ENCODE measurements around the gene PCBP3.

The PCBP3 gene

DNA sequence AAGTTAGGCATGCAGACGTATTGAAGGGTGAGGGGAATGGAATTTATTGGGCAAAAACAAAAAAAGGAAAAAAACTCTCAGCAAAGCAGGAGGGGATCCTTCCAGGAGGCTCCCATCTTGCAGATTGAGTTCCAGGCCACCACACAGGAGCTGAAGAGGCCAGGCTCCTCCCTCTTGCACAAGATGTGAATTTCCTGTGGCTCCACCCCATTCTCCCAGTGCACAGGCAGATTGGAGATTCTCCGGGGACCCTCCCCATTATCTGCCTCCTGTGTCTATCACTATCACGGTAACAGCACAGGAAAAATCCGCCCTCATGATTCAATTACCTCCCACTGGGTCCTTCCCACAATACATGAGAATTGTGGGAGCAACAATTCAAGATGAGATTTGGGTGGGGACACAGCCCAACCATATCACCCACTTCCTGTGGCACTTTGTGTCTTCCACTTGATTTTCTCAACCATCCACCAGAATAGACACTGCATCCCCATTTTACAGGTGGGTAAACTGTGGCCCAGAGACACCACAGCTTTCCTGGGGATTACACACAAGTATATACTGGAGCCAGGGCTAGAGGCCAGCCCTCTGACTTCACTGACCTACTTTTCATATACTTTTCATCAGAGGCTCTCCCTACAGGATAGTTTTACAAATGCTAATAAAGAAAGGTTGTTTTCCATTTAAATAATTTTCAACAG is 319.2 kb downstream of the PCBP3 start:
- TF ChIP-seq, protein P1, sequence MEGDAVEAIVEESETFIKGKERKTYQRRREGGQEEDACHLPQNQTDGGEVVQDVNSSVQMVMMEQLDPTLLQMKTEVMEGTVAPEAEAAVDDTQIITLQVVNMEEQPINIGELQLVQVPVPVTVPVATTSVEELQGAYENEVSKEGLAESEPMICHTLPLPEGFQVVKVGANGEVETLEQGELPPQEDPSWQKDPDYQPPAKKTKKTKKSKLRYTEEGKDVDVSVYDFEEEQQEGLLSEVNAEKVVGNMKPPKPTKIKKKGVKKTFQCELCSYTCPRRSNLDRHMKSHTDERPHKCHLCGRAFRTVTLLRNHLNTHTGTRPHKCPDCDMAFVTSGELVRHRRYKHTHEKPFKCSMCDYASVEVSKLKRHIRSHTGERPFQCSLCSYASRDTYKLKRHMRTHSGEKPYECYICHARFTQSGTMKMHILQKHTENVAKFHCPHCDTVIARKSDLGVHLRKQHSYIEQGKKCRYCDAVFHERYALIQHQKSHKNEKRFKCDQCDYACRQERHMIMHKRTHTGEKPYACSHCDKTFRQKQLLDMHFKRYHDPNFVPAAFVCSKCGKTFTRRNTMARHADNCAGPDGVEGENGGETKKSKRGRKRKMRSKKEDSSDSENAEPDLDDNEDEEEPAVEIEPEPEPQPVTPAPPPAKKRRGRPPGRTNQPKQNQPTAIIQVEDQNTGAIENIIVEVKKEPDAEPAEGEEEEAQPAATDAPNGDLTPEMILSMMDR (IDR thresholded peaks at IDR 0.05; ENCODE audit: extremely low read depth, missing control alignments): no peak
- no peak for DNase-seq (ENCODE audit: low spot score)

DNA sequence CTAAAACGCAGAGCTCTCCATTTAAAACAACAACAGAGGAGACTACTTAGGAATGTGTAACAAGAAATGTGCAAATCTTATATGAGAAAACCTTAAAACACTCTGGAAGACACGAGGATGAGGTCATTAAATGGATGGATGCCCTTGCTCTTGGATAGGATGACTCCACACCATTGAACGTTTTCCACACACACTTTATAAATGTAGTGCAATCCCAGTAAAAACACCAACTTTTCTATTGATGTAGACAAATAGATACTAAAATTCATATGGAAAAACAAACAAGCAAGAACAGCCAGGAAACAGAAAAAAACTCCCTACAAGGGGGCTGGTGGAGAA is 319.7 kb downstream of the PCBP3 start:
- TF ChIP-seq, protein P1 (IDR thresholded peaks at IDR 0.05; ENCODE audit: extremely low read depth, missing control alignments): no peak
- no peak for DNase-seq (ENCODE audit: low spot score)

DNA sequence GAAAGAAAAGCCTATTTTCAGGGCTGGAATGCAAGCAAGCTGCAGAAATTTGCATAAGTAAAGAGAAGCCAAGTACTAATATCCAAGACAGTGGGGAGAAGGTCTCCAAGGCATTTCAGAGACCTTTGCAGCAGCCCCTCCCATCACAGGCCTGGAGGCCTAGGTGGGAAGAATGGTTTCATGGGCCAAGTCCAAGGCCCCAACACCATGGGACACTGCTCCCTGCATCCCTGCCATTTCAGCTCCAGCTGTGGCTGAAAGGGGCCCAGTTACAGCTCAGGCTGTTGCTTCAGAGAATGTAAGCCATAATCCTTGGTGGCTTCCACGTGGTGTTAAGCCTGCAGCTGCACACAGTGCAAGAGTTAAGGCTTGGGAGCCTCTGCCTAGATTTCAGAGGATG is 321.1 kb downstream of the PCBP3 start:
- DNase-seq (ENCODE audit: low spot score): no peak
- TF ChIP-seq, protein P1 (IDR thresholded peaks at IDR 0.05; ENCODE audit: extremely low read depth, missing control alignments): no peak

DNA sequence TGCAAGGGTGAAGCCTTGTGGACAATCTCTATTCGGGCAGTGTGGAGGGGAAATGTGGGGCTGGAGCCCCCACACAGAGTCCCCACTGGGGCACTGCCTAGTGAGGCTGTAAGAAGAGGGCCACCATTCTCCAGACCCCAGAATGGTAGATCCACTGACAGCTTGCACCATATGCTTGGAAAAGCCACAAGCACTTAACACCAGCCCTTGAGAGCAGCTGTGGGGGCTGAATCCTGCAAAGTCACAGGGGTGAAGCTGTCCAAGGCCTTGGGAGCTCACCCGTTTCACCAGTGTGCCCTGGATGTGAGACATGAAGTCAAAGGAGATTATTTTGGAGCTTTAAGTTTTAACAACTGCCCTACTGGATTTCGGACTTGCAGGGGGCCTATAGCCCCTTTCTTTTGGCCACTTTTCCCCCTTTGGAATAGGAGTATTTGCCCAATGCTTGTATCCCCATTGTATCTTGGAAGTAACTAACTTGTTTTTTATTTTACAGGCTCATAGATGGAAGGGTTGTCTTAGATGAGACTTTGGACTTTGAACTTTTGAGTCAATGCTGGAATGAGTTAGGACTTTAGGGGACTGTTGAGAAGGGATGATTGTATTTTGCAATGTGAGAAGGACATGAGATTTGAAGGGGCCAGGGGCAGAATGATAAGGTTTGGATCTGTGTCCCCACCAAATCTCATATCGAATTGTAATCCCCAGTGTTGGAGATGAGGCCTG is 321.7 kb downstream of the PCBP3 start:
- TF ChIP-seq, protein P1 (IDR thresholded peaks at IDR 0.05; ENCODE audit: extremely low read depth, missing control alignments): no peak
- no peak for DNase-seq (ENCODE audit: low spot score)

DNA sequence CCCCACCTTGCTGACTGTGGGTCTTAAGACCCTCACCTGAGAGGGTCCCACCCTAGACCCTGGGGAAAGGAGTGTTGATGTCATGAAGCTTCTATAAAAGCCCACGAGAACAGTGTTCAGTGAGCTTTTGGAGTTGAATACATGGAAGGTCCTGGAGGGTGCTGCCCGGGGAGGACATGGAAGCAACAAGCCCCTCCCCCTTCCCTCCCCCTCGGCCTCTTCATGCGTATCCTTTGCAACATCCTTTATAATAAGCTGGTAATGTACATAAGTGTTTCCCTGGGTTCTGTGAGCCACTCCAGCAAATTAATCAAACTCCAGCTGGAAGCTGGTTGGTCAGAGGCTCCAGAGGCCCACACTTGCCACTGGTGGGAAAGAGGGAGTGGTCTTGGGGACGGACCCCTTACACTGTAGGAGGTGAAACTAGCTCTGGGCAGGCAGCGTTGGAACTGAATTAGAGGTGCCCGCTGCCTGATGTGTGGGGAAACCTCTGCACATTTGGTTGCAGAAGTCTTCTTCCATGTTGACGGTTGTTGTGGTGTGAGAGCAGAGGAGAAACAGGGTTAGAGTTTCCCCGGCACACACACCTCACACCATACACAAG is 323.4 kb downstream of the PCBP3 start:
- TF ChIP-seq, protein P1 (IDR thresholded peaks at IDR 0.05; ENCODE audit: extremely low read depth, missing control alignments): no peak
- no peak for DNase-seq (ENCODE audit: low spot score)

DNA sequence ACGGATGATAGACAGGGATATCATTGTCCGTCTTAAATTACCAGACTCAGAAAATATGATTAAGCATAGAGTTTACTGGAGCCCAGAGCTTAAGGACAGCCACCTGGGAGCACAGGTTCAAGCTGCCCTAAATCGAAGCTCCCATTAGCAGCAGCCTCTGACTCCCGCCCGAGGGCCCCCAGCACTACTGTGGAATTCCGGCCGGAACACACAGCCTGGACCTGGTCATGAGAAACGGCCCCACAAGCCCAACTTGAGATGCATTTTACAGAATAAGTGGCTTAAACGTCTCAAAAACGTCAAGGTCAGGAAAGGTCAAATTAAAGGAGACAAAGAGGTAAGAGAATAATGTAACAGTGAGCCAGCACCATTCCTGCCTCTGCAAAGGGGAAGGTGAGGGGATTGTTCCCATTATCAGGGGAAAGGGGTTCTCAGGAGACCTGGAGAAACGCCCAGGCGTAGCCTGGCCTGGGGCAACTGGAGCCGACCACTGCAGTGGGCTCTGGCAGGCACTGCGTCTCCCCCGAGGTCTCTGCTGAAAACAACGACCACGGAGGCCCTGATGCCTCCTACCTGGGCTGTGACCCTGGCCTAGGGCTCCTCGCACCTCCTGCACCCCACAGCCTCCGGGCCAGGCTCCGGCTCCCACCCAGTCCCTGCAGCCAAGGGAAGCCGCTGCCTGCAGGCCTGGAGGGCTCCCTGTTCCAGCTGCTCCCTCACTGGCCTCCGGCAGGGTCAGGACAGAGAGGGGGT is 326.6 kb downstream of the PCBP3 start:
- DNase-seq (ENCODE audit: low spot score): no peak
- TF ChIP-seq, protein P1 (IDR thresholded peaks at IDR 0.05; ENCODE audit: extremely low read depth, missing control alignments): peak; percentile 4
